OCI-LY7 (cell line): ENCODE measurements around the gene IFITM5.

Source experiments
- CTCF ChIP-seq: fragments of 200-600 bp; sonication (generic); conservative IDR thresholded peaks from 2 replicates; pipeline ENCODE4 v1.5.1; 2014; ENCODE audit warnings: mild to moderate bottlenecking, antibody characterized with exemption, low read length, moderate library complexity, mixed read lengths
- EZH2phosphoT487 ChIP-seq: fragments of 200-600 bp; sonication (generic); IDR thresholded peaks from 2 replicates; pipeline ENCODE4 v1.6.1; 2018; ENCODE audit warnings: low read depth, borderline replicate concordance, mild to moderate bottlenecking, mixed run types, antibody characterized with exemption, low read length, moderate library complexity, mixed read lengths

DNA sequence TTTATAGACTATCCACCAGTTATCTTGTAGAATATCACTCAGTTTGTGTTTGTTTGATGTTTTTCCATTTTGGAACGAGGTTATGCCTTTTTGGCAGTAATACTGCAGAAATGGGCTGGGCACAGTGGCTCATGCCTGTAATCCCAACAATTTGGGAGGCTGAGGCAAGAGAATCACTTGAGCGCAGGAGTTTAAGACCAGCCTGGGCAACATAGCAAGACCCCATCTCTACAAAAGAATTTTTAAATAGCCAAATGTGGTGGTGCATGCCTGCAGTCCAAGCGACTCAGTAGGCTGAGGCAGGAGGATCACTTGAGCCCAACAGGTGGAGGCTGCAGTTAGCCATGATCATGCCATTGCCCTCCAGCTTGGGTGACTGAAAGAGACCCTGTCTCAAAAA, 47.2 kb upstream of the IFITM5 start:
- no peak for TF ChIP-seq CTCF
- no peak for TF ChIP-seq EZH2phosphoT487
